ENCODE measurements around the gene ANKRD53. TPM values are rescaled to one million over a fixed set of nuclear protein-coding genes. Genes with fewer than 3 reads are reported as not detected.
A peak's percentile ranks its signal among the peaks of the same experiment; 100 is the strongest.
"Not testable (repeated sequence)": the region's sequence is repeated elsewhere in the genome, so short reads cannot be mapped to it uniquely, and the experiment has no call there.

ANKRD53 gene
- total and polyA plus RNA-seq, 3 experiments from 2014 or later = 0.16 to 0.35 TPM; not detected in 1

DNA sequence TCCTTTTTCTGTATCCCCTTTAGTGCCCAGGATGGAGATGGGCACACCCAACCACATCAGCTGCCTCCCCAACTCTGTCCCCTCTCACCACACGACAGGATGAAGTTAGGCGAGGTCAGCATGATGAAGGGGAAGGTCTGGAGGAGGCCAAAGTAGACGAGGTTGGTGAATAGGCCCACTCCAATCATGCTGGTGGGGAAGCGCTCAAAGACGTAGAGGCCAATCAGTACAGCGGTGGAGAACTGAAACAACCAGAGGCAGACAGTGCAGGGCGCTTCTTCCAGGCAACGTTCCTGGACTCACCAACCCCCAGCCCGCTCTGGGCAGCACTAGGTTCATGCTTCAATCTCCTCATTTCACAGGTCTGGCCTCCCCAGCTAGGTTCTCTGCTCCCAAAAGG lies 13.3 kb downstream of the ANKRD53 start:
- H3K36me3 Mint-ChIP-seq = peaks cover 3 to 68% (median 3%) of the 10 kb centered on the region in 3 donors
- peaks cover 30 to 38% (median 36%) of the 10 kb centered on the region in 3 donors for H3K4me1 Mint-ChIP-seq
- Histone ChIP-seq H3K27ac (ENCODE audit: low read depth, low read length) (no peak overlapping the region), H3K4me3 (ENCODE audit: low read length) (no peak overlapping the region), H3K9me3 (ENCODE audit: low read length) (no peaks in the 10 kb centered on the region), H3K4me1 (ENCODE audit: insufficient read depth, low read length) (peaks cover 21% of the 10 kb centered on the region), H3K27me3 (ENCODE audit: insufficient read depth, low read length, poor library complexity, severe bottlenecking) (no peaks in the 10 kb centered on the region), H3K36me3 (ENCODE audit: insufficient read depth, low read length) (peaks cover 29% of the 10 kb centered on the region)
- no peaks in the 10 kb centered on the region for H3K9me3 Mint-ChIP-seq
- peak overlapping the region in 3 of 8 donors; percentile 29 to 68 (median 51) for H3K27ac Mint-ChIP-seq
- CTCF ChIA-PET = no interaction called here
- H3K27me3 Mint-ChIP-seq = no peaks in the 10 kb centered on the region
- peak overlapping the region in 3 of 7 donors; percentile 10 to 65 (median 34) for H3K4me3 Mint-ChIP-seq
- POLR2A ChIA-PET = no interaction called here
- DNase-seq = no peak

DNA sequence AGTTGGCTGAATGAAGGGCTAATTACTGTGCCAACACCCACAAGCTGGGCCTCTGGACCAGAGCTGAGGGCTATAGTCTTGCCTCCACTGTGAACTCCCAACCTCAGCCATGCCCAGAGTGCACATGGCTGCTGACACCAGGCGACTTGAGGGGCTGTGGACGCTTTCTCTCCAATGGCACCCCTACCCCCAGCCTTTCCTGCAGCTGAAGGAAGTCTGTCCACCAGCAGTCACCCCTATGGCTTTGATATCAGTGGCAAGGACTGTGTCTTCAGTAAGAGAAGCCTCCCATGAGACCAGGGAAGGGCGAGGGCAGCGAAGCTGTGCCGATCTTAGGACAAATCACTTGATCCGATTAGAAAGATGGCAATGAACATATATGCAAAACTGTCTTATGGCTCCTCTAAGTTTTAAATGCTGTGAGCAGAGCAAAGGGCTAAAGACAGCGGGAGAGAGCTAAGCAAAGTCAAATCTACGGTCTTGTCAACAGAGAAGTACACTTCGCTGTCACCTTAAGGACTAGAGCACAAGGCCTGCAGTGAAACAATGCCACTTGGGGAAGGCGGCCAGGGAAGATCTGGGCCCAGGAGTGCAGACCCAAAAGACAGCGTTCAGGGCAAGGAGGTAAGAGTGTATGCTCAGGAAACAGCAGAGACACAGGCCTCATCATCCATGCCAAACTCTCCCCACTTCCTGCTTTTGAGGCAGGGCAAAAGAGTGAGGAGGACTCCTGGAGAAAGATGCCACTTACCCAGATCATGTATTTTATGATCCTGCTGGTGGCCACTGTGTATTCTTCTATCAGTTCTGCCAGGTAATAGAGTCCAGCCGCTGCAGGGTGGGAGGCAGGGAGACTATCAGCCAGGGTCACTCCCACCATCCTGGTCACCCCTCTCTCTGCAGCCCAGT lies 14.8 kb downstream of the ANKRD53 start:
- peak overlapping the region; percentile 87 to 98 (median 96) for H3K4me3 Mint-ChIP-seq
- Histone ChIP-seq H3K4me1 (ENCODE audit: insufficient read depth, low read length) (peaks cover 21% of the 10 kb centered on the region), H3K27ac (ENCODE audit: low read depth, low read length) (peak overlapping the region; percentile 71), H3K36me3 (ENCODE audit: insufficient read depth, low read length) (peaks cover 29% of the 10 kb centered on the region), H3K4me3 (ENCODE audit: low read length) (peak overlapping the region; percentile 52), H3K27me3 (ENCODE audit: insufficient read depth, low read length, poor library complexity, severe bottlenecking) (no peaks in the 10 kb centered on the region), H3K9me3 (ENCODE audit: low read length) (no peaks in the 10 kb centered on the region)
- H3K27ac Mint-ChIP-seq = peak overlapping the region; percentile 85 to 98 (median 95)
- CTCF ChIA-PET = interaction anchor here (1.5 to 1.6 kb wide), 2 partner anchors 8 to 10 kb away, joined by 3 to 8 read pairs; no protein-coding TSS in a partner anchor
- peaks cover 0 to 53% (median 3%) of the 10 kb centered on the region in 3 donors for H3K36me3 Mint-ChIP-seq
- no peak for DNase-seq
- POLR2A ChIA-PET = no interaction called here
- H3K4me1 Mint-ChIP-seq = peaks cover 29 to 38% (median 36%) of the 10 kb centered on the region in 3 donors
- H3K27me3 Mint-ChIP-seq = no peaks in the 10 kb centered on the region
- H3K9me3 Mint-ChIP-seq = no peaks in the 10 kb centered on the region

DNA sequence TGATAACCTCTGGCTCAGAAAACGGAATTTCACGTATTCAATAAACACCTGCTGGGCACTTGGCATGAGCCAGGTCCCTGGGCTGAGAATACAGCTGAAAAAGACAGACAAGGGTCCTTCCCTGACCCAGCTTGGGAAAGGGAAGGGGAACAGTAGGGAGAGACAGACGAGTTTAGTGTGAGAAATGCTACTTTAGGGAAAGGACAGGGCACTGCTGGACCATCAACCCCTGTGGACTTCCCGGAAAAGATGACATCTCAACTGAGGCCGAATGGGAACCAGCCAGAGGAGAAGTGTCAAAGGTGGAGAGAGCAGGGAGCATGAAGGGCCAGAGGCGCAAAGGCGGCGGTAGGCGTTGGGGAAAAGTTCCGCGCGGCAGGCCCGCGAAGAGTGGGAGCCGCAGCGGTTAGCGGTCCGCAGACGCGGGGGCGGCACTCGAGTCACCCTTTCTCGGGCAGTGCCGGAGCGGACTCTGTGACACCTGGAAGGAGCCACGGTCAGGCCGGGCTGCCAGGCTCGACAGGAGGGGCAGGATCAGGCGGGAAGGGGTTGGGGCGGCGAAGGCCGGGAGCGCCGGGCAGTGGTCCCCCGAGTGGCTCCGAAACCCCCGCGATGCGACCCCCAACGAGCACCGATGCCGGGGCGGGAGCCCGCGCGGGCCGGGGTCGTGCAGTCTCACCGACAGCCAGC lies 15.7 kb downstream of the ANKRD53 start:
- DNase-seq = peak in 2 of 5 donors; percentile 19 to 27
- peaks cover 20% of the 10 kb centered on the region for H3K36me3 ChIP-seq (ENCODE audit: insufficient read depth, low read length)
- POLR2A ChIA-PET = no interaction called here
- CTCF ChIA-PET = interaction anchor here (1.6 kb wide), 1 partner anchor 11 kb away, joined by 3 read pairs; no protein-coding TSS in a partner anchor
- no peaks in the 10 kb centered on the region for H3K27me3 ChIP-seq (ENCODE audit: insufficient read depth, low read length, poor library complexity, severe bottlenecking)
- H3K4me1 Mint-ChIP-seq = peaks cover 27 to 38% (median 31%) of the 10 kb centered on the region in 3 donors
- H3K27ac ChIP-seq (ENCODE audit: low read depth, low read length) = peak overlapping the region; percentile 71
- peak overlapping the region; percentile 85 to 98 (median 95) for H3K27ac Mint-ChIP-seq
- H3K4me1 ChIP-seq (ENCODE audit: insufficient read depth, low read length) = peaks cover 21% of the 10 kb centered on the region
- H3K27me3 Mint-ChIP-seq = no peaks in the 10 kb centered on the region
- H3K4me3 ChIP-seq (ENCODE audit: low read length) = peak overlapping the region; percentile 52
- no peaks in the 10 kb centered on the region for H3K9me3 Mint-ChIP-seq
- H3K4me3 Mint-ChIP-seq = peak overlapping the region; percentile 87 to 98 (median 96)
- no peaks in the 10 kb centered on the region for H3K9me3 ChIP-seq (ENCODE audit: low read length)
- H3K36me3 Mint-ChIP-seq = peaks cover 0 to 44% (median 0%) of the 10 kb centered on the region in 3 donors

DNA sequence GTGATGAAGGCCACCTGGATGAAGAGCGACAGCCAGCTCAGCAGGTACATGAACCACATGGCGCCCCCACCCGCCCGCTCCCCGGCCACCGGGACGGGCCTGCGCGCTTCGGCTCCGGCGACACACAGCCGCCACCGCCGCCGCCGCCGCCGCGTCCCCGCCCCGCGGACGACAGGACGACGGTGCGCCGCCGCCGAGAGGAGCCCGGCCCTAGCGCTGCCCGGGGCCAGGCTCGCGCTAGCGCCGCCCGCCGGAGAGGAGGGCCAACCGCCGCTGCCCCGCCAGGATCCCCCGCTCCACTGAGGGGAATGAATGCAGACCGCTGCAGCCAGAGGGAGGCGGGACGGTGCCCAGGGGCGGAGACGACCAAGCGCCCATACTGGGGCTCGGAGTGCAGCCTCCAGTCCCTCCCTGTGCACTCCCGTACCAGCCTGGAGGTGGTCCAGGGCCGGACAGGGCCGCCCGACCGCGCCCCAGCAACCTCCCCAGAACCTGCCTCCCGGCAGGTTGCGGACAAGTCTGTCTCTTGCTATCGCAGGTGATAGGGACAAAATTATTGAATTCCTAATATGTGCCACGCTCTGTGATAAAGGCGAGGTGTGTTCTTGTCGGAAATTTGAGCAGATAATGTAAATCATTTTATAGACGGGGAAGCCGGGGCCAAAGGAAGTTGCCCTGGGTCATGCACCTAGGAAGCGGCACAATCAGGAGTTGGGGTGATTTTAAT lies 16.4 kb downstream of the ANKRD53 start, which contains the start of gene TEX261:
TEX261 (minus strand) TSS at position 175 of the 727 bp plus-strand sequence; CDS start at position 59, 116 bp downstream.
- peaks cover 27 to 38% (median 31%) of the 10 kb centered on the region in 3 donors for H3K4me1 Mint-ChIP-seq
- Histone ChIP-seq H3K4me3 (ENCODE audit: low read length) (peak within 1 kb of the TSS; percentile 98), H3K36me3 (ENCODE audit: insufficient read depth, low read length) (peaks cover 16% of the 10 kb centered on the region), H3K27me3 (ENCODE audit: insufficient read depth, low read length, poor library complexity, severe bottlenecking) (no peaks in the 10 kb centered on the region), H3K4me1 (ENCODE audit: insufficient read depth, low read length) (peaks cover 21% of the 10 kb centered on the region), H3K9me3 (ENCODE audit: low read length) (no peaks in the 10 kb centered on the region), H3K27ac (ENCODE audit: low read depth, low read length) (peak within 1 kb of the TSS; percentile 71)
- H3K4me3 Mint-ChIP-seq = peak within 1 kb of the TSS; percentile 93 to 99 (median 96)
- DNase-seq = peak; percentile 85 to 91 (median 89)
- H3K9me3 Mint-ChIP-seq = no peaks in the 10 kb centered on the region
- ChIA-PET POLR2A (no interaction called here), CTCF (interaction anchor here (1.6 kb wide), 1 partner anchor 12 kb away, joined by 3 read pairs; no protein-coding TSS in a partner anchor)
- H3K36me3 Mint-ChIP-seq = peaks cover 0 to 36% (median 0%) of the 10 kb centered on the region in 3 donors
- no peaks in the 10 kb centered on the region for H3K27me3 Mint-ChIP-seq
- peak within 1 kb of the TSS; percentile 85 to 98 (median 95) for H3K27ac Mint-ChIP-seq

DNA sequence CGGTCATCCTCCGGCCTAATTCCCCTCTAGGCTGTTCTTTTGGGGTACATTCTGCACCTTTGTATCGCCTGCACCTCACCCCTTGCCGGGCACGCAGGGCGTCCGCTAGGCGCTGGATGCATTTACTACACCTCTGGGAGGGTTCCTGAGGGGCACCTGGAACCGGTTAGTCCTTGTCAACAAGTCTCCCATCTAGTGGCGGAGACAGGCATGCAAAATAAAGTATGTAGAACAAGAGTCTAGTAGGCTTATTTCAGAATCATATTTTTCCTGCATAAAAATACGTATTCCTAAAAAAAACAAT lies 16.9 kb downstream of the ANKRD53 start:
- ChIA-PET POLR2A (no interaction called here), CTCF (no interaction called here)
- H3K9me3 ChIP-seq (ENCODE audit: low read length) = no peaks in the 10 kb centered on the region
- H3K4me3 ChIP-seq (ENCODE audit: low read length) = peak overlapping the region; percentile 98
- peak; percentile 39 to 74 (median 50) for DNase-seq
- peak overlapping the region; percentile 93 to 99 (median 95) for H3K4me3 Mint-ChIP-seq
- H3K4me1 Mint-ChIP-seq = peaks cover 27 to 39% (median 31%) of the 10 kb centered on the region in 3 donors
- H3K27ac ChIP-seq (ENCODE audit: low read depth, low read length) = peak overlapping the region; percentile 68
- H3K36me3 ChIP-seq (ENCODE audit: insufficient read depth, low read length) = peaks cover 11% of the 10 kb centered on the region
- peaks cover 0 to 31% (median 0%) of the 10 kb centered on the region in 3 donors for H3K36me3 Mint-ChIP-seq
- no peaks in the 10 kb centered on the region for H3K9me3 Mint-ChIP-seq
- peaks cover 21% of the 10 kb centered on the region for H3K4me1 ChIP-seq (ENCODE audit: insufficient read depth, low read length)
- H3K27me3 Mint-ChIP-seq = no peaks in the 10 kb centered on the region
- H3K27me3 ChIP-seq (ENCODE audit: insufficient read depth, low read length, poor library complexity, severe bottlenecking) = no peaks in the 10 kb centered on the region
- peak overlapping the region; percentile 70 to 95 (median 86) for H3K27ac Mint-ChIP-seq

DNA sequence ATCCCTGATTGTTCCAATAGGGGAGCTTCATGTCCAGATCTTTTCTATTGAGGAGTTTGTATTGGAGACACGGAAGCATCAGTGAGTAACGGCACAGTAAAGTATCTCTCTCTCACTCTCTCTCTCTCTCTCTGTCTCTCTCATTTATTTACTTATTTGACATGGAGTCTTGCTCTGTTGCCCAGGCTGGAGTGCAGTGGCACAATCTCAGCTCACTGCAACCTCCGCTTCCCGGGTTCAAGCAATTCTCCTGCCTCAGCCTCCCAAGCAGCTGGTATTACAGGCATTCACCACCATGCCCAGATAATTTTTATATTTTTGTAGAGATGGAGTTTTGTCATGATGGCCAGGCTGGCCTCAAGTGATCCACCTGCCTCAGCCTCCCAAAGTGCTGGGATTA lies 20.5 kb downstream of the ANKRD53 start:
- H3K9me3 ChIP-seq (ENCODE audit: low read length); H3K27me3 ChIP-seq (ENCODE audit: insufficient read depth, low read length, poor library complexity, severe bottlenecking); H3K36me3 ChIP-seq (ENCODE audit: insufficient read depth, low read length); DNase-seq; H3K36me3 Mint-ChIP-seq; H3K27me3 Mint-ChIP-seq; H3K27ac ChIP-seq (ENCODE audit: low read depth, low read length); H3K4me3 ChIP-seq (ENCODE audit: low read length); H3K9me3 Mint-ChIP-seq; POLR2A ChIA-PET: not testable (repeated sequence)
- CTCF ChIA-PET = interaction anchor here (1.3 to 5.3 kb wide), 2 partner anchors 14 to 34 kb away, joined by 3 to 46 read pairs; no protein-coding TSS in a partner anchor
- Mint-ChIP-seq H3K4me1 (peaks cover 18 to 21% (median 21%) of the 10 kb centered on the region in 3 donors), H3K4me3 (peak overlapping the region in 1 of 7 donors; percentile 58), H3K27ac (peak overlapping the region in 1 of 8 donors; percentile 12)
- H3K4me1 ChIP-seq (ENCODE audit: insufficient read depth, low read length) = peaks cover 15% of the 10 kb centered on the region

DNA sequence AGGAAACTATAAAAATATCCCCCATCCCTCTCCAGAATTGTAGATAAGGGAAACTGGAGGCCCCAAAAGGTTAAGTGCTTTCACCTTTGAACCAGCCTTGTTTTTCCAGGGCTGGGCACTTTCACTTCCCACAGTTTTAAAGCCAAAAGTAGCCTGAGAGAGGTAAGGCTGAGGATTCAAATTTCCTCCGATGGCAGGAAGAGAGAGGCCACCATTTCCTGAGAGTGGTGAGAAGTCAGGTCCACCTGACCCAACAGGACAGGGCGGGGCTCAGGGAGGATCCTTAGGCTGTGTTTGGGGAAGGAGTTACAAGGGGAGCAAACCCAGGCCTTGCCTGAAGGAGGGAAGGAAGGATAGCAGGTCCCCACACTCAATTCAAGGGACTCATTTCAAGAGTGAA lies 20.9 kb downstream of the ANKRD53 start:
- Histone ChIP-seq H3K4me3 (ENCODE audit: low read length) (no peak overlapping the region), H3K27ac (ENCODE audit: low read depth, low read length) (no peak overlapping the region), H3K36me3 (ENCODE audit: insufficient read depth, low read length) (no peaks in the 10 kb centered on the region), H3K27me3 (ENCODE audit: insufficient read depth, low read length, poor library complexity, severe bottlenecking) (no peaks in the 10 kb centered on the region), H3K4me1 (ENCODE audit: insufficient read depth, low read length) (peaks cover 13% of the 10 kb centered on the region), H3K9me3 (ENCODE audit: low read length) (no peaks in the 10 kb centered on the region)
- Mint-ChIP-seq H3K27me3 (peaks cover 0 to 3% of the 10 kb centered on the region in 2 donors), H3K4me3 (no peak overlapping the region), H3K27ac (no peak overlapping the region), H3K4me1 (peaks cover 16 to 18% (median 18%) of the 10 kb centered on the region in 3 donors), H3K36me3 (peaks cover 0 to 2% (median 0%) of the 10 kb centered on the region in 3 donors), H3K9me3 (no peaks in the 10 kb centered on the region)
- DNase-seq = no peak
- ChIA-PET CTCF (interaction anchor here (4.3 to 5.3 kb wide), 2 partner anchors 15 to 34 kb away, joined by 46 read pairs; no protein-coding TSS in a partner anchor), POLR2A (no interaction called here)

Measured in CD8-positive, alpha-beta memory T cell (primary cell).